ENCODE results near the gene ZNRF4.

- TF ChIP-seq CTCF (IDR thresholded peaks at IDR 0.05): no peak
- no peak for TF ChIP-seq POLR2A (IDR thresholded peaks at IDR 0.05)
Measured at GRCh38 chr19:5456841-5457200, 1.6 kb downstream of the ZNRF4 start.
